Measurements from ENCODE around the gene TWNK.

Gene TWNK

GRCh38 chr10:100996678-100997359 is 9.5 kb downstream of the TWNK start:
- DNase-seq (ENCODE audit: low read depth in 2 of 2): no peak

GRCh38 chr10:100997360-100998182 is 10.2 kb downstream of the TWNK start:
- peak; percentile 47 to 64 for DNase-seq (ENCODE audit: low read depth in 2 of 2)

GRCh38 chr10:100998183-100998990 is 11.0 kb downstream of the TWNK start:
- DNase-seq (ENCODE audit: low read depth in 2 of 2): peak; percentile 41 to 63

- peak; percentile 43 to 72 for DNase-seq (ENCODE audit: low read depth in 2 of 2)
Observed at GRCh38 chr10:100998991-100999741, 11.8 kb downstream of the TWNK start.

- no peak for DNase-seq (ENCODE audit: low read depth in 2 of 2)
Observed at GRCh38 chr10:100999742-101000126, 12.4 kb downstream of the TWNK start, which contains the start of gene LZTS2. TSS of gene LZTS2 (plus strand) at chr10:100999808. CDS start at chr10:101002539, 2,731 bp downstream.

GRCh38 chr10:101000127-101000914 is 13.0 kb downstream of the TWNK start:
- no peak for DNase-seq (ENCODE audit: low read depth in 2 of 2)

GRCh38 chr10:101000915-101001658 is 13.7 kb downstream of the TWNK start:
- DNase-seq (ENCODE audit: low read depth in 2 of 2): no peak

GRCh38 chr10:101001659-101002035 is 14.3 kb downstream of the TWNK start:
- DNase-seq (ENCODE audit: low read depth in 2 of 2): no peak

GRCh38 chr10:101002456-101002855 is 15.1 kb downstream of the TWNK start:
- no peak for DNase-seq (ENCODE audit: low read depth in 2 of 2)

GRCh38 chr10:101003639-101004206 is 16.4 kb downstream of the TWNK start:
- DNase-seq (ENCODE audit: low read depth in 2 of 2): no peak

- no peak for DNase-seq (ENCODE audit: low read depth in 2 of 2)
Observed at GRCh38 chr10:101005361-101005760, 18.0 kb downstream of the TWNK start.

GRCh38 chr10:101005869-101006567 is 18.7 kb downstream of the TWNK start:
- no peak for DNase-seq (ENCODE audit: low read depth in 2 of 2)

GRCh38 chr10:101006593-101007098 is 19.3 kb downstream of the TWNK start:
- no peak for DNase-seq (ENCODE audit: low read depth in 2 of 2)

GRCh38 chr10:101007099-101007711 is 19.9 kb downstream of the TWNK start:
- no peak for DNase-seq (ENCODE audit: low read depth in 2 of 2)

GRCh38 chr10:101007915-101008822 is 20.8 kb downstream of the TWNK start:
- DNase-seq (ENCODE audit: low read depth in 2 of 2): no peak

GRCh38 chr10:101008823-101009423 is 21.6 kb downstream of the TWNK start:
- DNase-seq (ENCODE audit: low read depth in 2 of 2): no peak

GRCh38 chr10:101010329-101010728 is 23.0 kb downstream of the TWNK start:
- no peak for DNase-seq (ENCODE audit: low read depth in 2 of 2)
